ENCODE data around the gene CEP85L. TPM values are rescaled to one million over a fixed set of nuclear protein-coding genes. Genes with fewer than 3 reads are reported as not detected.
"Not testable (repeated sequence)": the region's sequence is repeated elsewhere in the genome, so short reads cannot be mapped to it uniquely, and the experiment has no call there.

CEP85L gene
- total RNA-seq, 1 donor from 2014 or later, result 3.0 TPM

GRCh38 chr6:118436482-118436881 is 214.9 kb downstream of the CEP85L start:
- ATAC-seq (no peak), DNase-seq (ENCODE audit: low spot score) (no peak)

DNA sequence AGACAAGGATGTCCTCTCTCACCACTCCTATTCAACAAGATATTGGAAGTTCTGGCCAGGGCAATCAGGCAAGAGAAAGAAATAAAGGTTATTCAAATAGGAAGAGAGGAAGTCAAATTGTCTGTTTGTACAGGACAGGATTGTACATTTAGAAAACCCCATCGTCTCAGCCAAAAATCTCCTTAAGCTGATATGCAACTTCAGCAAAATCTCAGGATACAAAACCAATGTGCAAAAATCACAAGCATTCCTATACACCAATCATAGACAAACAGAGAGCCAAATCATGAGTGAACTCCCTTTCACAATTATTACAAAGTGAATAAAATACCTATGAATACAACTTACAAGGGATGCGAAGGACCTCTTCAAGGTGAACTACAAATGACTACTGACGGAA is 217.2 kb downstream of the CEP85L start:
- not testable (repeated sequence) for DNase-seq (ENCODE audit: low spot score); ATAC-seq

GRCh38 chr6:118421312-118421711 is 230.1 kb downstream of the CEP85L start:
- not testable (repeated sequence) for ATAC-seq; DNase-seq (ENCODE audit: low spot score)

- DNase-seq (ENCODE audit: low spot score) (no peak), ATAC-seq (no peak)
Measured at GRCh38 chr6:118419448-118420394, 231.7 kb downstream of the CEP85L start.

Other genes starting within 250 kb of the CEP85L start
- 0.18 TPM for gene PLN, start 103.3 kb downstream of the CEP85L start, total RNA-seq
- 10.2 TPM for gene ASF1A, start 242.6 kb upstream of the CEP85L start, total RNA-seq